ENCODE results near the gene AHSP. TPM values are rescaled to one million over a fixed set of nuclear protein-coding genes. Genes with fewer than 3 reads are reported as not detected.

Gene AHSP
- total and polyA plus RNA-seq, 5 donors, result not detected

GRCh38 chr16:31487720-31488467, 39.8 kb upstream of the AHSP start:
- Histone ChIP-seq H3K27me3 (ENCODE audit: control insufficient read depth, insufficient read depth) (no peaks in the 10 kb centered on the region), H3K9me3 (ENCODE audit: control insufficient read depth, low read length) (no peaks in the 10 kb centered on the region), H3K4me3 (ENCODE audit: low read length) (peak overlapping the region; percentile 57), H3K27ac (ENCODE audit: low read length) (no peak overlapping the region), H3K4me1 (ENCODE audit: control insufficient read depth, insufficient read depth, low read length) (no peaks in the 10 kb centered on the region)
- ATAC-seq (peak; percentile 68 to 72), DNase-seq (peak; percentile 48 to 79 (median 77))
- intact Hi-C loops (cut with DNase I), result no loop called here
- WGBS, result under 1% methylated on average over 60 of the region's 60 CpGs

- DNase-seq (peak in 2 of 3 donors; percentile 67 to 68), ATAC-seq (peak; percentile 22 to 29)
- intact Hi-C loops (cut with DNase I), result no loop called here
- Histone ChIP-seq H3K27me3 (ENCODE audit: control insufficient read depth, insufficient read depth) (no peaks in the 10 kb centered on the region), H3K27ac (ENCODE audit: low read length) (no peak overlapping the region), H3K4me3 (ENCODE audit: low read length) (peak overlapping the region; percentile 57), H3K4me1 (ENCODE audit: control insufficient read depth, insufficient read depth, low read length) (no peaks in the 10 kb centered on the region), H3K9me3 (ENCODE audit: control insufficient read depth, low read length) (no peaks in the 10 kb centered on the region)
- 27% methylated on average over 77 of the region's 77 CpGs for WGBS
Observed at GRCh38 chr16:31488468-31489297, 39.0 kb upstream of the AHSP start.

- ATAC-seq, result peak in 1 of 2 donors; percentile 2
- intact Hi-C loops (cut with DNase I), result no loop called here
Observed at GRCh38 chr16:31489298-31489564, 38.5 kb upstream of the AHSP start.

GRCh38 chr16:31489616-31490584, 37.8 kb upstream of the AHSP start:
- DNase-seq (peak in 1 of 3 donors; percentile 31), ATAC-seq (no peak)
- H3K27me3 ChIP-seq (ENCODE audit: control insufficient read depth, insufficient read depth), result no peaks in the 10 kb centered on the region
- no peak overlapping the region for H3K4me3 ChIP-seq (ENCODE audit: low read length)
- no peaks in the 10 kb centered on the region for H3K9me3 ChIP-seq (ENCODE audit: control insufficient read depth, low read length)
- H3K4me1 ChIP-seq (ENCODE audit: control insufficient read depth, insufficient read depth, low read length), result no peaks in the 10 kb centered on the region
- intact Hi-C loops (cut with DNase I), result no loop called here
- no peak overlapping the region for H3K27ac ChIP-seq (ENCODE audit: low read length)
- WGBS, result 87% methylated on average over 22 of the region's 22 CpGs

More at GRCh38 chr16:31489298-31489564, 38.5 kb upstream of the AHSP start:
- WGBS, result 80% methylated on average over 7 of the region's 7 CpGs
- Histone ChIP-seq H3K27me3 (ENCODE audit: control insufficient read depth, insufficient read depth) (no peaks in the 10 kb centered on the region), H3K27ac (ENCODE audit: low read length) (no peak overlapping the region), H3K4me3 (ENCODE audit: low read length) (no peak overlapping the region), H3K9me3 (ENCODE audit: control insufficient read depth, low read length) (no peaks in the 10 kb centered on the region), H3K4me1 (ENCODE audit: control insufficient read depth, insufficient read depth, low read length) (no peaks in the 10 kb centered on the region)
- no peak for DNase-seq

- no peak overlapping the region for H3K4me3 ChIP-seq (ENCODE audit: low read length)
- ATAC-seq (no peak), DNase-seq (no peak)
- intact Hi-C loops (cut with DNase I), result no loop called here
- 92% methylated on average over 8 of the region's 8 CpGs for WGBS
- H3K27me3 ChIP-seq (ENCODE audit: control insufficient read depth, insufficient read depth), result no peaks in the 10 kb centered on the region
- H3K4me1 ChIP-seq (ENCODE audit: control insufficient read depth, insufficient read depth, low read length), result no peaks in the 10 kb centered on the region
- H3K9me3 ChIP-seq (ENCODE audit: control insufficient read depth, low read length), result no peaks in the 10 kb centered on the region
- no peak overlapping the region for H3K27ac ChIP-seq (ENCODE audit: low read length)
Observed at GRCh38 chr16:31491778-31492418, 35.8 kb upstream of the AHSP start.

GRCh38 chr16:31493506-31494125, 34.1 kb upstream of the AHSP start:
- Histone ChIP-seq H3K4me3 (ENCODE audit: low read length) (no peak overlapping the region), H3K4me1 (ENCODE audit: control insufficient read depth, insufficient read depth, low read length) (no peaks in the 10 kb centered on the region), H3K27ac (ENCODE audit: low read length) (no peak overlapping the region), H3K9me3 (ENCODE audit: control insufficient read depth, low read length) (no peaks in the 10 kb centered on the region), H3K27me3 (ENCODE audit: control insufficient read depth, insufficient read depth) (no peaks in the 10 kb centered on the region)
- intact Hi-C loops (cut with DNase I), result no loop called here
- no peak for DNase-seq
- 93% methylated on average over 18 of the region's 18 CpGs for WGBS
- no peak for ATAC-seq

- no peaks in the 10 kb centered on the region for H3K4me1 ChIP-seq (ENCODE audit: control insufficient read depth, insufficient read depth, low read length)
- H3K4me3 ChIP-seq (ENCODE audit: low read length), result no peak overlapping the region
- ATAC-seq, result no peak
- H3K27ac ChIP-seq (ENCODE audit: low read length), result no peak overlapping the region
- intact Hi-C loops (cut with DNase I), result no loop called here
- no peaks in the 10 kb centered on the region for H3K27me3 ChIP-seq (ENCODE audit: control insufficient read depth, insufficient read depth)
- no peak for DNase-seq
- H3K9me3 ChIP-seq (ENCODE audit: control insufficient read depth, low read length), result no peaks in the 10 kb centered on the region
- 88% methylated on average over 10 of the region's 10 CpGs for WGBS
Observed at GRCh38 chr16:31496670-31497069, 31.0 kb upstream of the AHSP start.

GRCh38 chr16:31498493-31498892, 29.2 kb upstream of the AHSP start:
- no peaks in the 10 kb centered on the region for H3K27me3 ChIP-seq (ENCODE audit: control insufficient read depth, insufficient read depth)
- no peak overlapping the region for H3K4me3 ChIP-seq (ENCODE audit: low read length)
- ATAC-seq (no peak), DNase-seq (no peak)
- no peaks in the 10 kb centered on the region for H3K4me1 ChIP-seq (ENCODE audit: control insufficient read depth, insufficient read depth, low read length)
- no peaks in the 10 kb centered on the region for H3K9me3 ChIP-seq (ENCODE audit: control insufficient read depth, low read length)
- H3K27ac ChIP-seq (ENCODE audit: low read length), result no peak overlapping the region
- WGBS, result 98% methylated on average over 8 of the region's 8 CpGs
- intact Hi-C loops (cut with DNase I), result no loop called here

GRCh38 chr16:31499928-31500327, 27.8 kb upstream of the AHSP start:
- DNase-seq (no peak), ATAC-seq (no peak)
- Histone ChIP-seq H3K27me3 (ENCODE audit: control insufficient read depth, insufficient read depth) (no peaks in the 10 kb centered on the region), H3K27ac (ENCODE audit: low read length) (no peak overlapping the region), H3K4me1 (ENCODE audit: control insufficient read depth, insufficient read depth, low read length) (no peaks in the 10 kb centered on the region), H3K4me3 (ENCODE audit: low read length) (no peak overlapping the region), H3K9me3 (ENCODE audit: control insufficient read depth, low read length) (no peaks in the 10 kb centered on the region)
- 95% methylated on average over 8 of the region's 8 CpGs for WGBS
- intact Hi-C loops (cut with DNase I), result no loop called here

- no peaks in the 10 kb centered on the region for H3K9me3 ChIP-seq (ENCODE audit: control insufficient read depth, low read length)
- H3K4me1 ChIP-seq (ENCODE audit: control insufficient read depth, insufficient read depth, low read length), result no peaks in the 10 kb centered on the region
- no peak for DNase-seq
- no peak for ATAC-seq
- no peak overlapping the region for H3K4me3 ChIP-seq (ENCODE audit: low read length)
- intact Hi-C loops (cut with DNase I), result no loop called here
- H3K27ac ChIP-seq (ENCODE audit: low read length), result no peak overlapping the region
- H3K27me3 ChIP-seq (ENCODE audit: control insufficient read depth, insufficient read depth), result no peaks in the 10 kb centered on the region
- 80% methylated on average over 3 of the region's 3 CpGs for WGBS
Observed at GRCh38 chr16:31501226-31501965, 26.3 kb upstream of the AHSP start.
